HG03097 (cell line): ENCODE data around the gene MAP7.
"Not testable (repeated sequence)": the region's sequence is repeated elsewhere in the genome, so short reads cannot be mapped to it uniquely, and the experiment has no call there.

Experiments used
- ATAC-seq: cut with Tn5 transposase; IDR thresholded peaks from one replicate; pipeline ENCODE4 v1.9.1; 2021; ENCODE audit not compliant: unreplicated experiment, low FRiP score

The MAP7 gene

DNA sequence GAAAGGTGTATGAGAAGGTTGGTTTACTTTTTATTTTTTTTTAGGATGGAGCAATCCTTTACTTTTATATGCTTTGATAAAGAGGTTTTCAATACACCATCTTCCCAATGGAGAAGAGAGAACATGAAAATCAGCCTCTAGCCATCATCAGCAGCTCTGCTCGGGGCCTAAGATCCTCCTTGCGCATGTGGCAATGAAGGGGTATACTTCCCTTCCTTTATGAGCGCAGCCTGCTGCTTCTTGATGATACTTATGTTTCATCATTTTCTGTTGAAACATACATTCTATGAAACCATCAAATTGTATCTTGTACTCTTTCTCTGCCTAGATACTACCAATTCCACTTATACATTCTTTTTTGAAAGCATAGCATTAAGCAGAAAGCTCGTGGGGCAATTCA, 74.5 kb downstream of the MAP7 start:
- no peak for ATAC-seq

DNA sequence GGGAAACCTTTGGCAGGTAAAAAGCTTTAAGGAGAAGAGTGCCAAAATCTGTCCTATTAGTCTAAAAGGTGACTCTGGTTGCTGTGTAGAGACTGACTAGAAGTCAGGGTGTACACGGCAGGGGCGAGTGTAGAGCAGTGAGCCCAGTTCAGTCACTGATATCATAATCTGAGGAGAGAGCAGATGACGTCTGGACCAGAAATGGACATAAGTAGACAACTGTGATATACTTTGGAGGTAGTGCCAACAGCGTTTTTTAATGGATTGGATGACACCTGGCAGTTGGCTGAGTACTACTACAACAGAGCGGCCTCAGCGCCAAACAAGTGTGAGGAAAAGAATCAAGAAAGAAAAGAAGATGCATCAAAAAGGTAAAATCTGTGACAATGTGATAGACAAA, 76.0 kb downstream of the MAP7 start:
- no peak for ATAC-seq

DNA sequence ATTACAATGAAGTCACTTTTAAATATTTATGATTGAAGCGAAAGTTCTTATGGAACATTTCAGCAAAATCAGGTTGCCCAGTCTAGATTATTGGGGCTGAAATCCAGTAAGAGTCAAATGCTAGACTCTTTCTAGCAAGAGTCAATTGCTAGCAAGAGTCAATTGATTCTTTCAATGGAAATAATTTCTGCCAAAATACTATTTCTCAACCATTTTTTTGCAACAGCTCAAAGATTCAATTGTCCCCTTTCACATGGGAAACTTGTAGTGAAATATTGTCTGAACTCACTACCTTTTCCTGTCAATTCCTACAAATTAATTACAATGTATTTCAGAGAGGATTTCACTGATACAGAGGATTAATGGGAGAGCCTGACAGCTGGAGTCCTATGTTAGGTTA, 78.3 kb downstream of the MAP7 start:
- ATAC-seq: no peak

DNA sequence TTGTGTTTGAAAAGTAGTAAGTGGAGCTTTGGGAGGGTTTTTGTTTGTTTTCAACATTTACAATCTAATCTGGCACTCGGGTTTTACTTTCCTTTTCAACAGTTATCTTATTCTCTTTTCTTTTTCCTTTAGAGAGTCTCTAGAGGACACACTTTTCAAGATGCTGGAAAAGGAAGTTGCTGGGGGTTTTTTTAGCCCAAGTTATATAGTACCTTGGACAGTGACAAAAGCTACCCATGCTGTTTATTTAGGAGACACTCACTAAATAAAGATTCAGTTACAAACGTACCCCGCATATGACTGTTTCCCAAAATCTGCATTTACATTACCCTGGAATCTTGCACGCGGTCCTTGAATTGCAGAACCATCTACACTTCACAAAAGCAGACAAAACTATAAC, 78.8 kb downstream of the MAP7 start:
- no peak for ATAC-seq

DNA sequence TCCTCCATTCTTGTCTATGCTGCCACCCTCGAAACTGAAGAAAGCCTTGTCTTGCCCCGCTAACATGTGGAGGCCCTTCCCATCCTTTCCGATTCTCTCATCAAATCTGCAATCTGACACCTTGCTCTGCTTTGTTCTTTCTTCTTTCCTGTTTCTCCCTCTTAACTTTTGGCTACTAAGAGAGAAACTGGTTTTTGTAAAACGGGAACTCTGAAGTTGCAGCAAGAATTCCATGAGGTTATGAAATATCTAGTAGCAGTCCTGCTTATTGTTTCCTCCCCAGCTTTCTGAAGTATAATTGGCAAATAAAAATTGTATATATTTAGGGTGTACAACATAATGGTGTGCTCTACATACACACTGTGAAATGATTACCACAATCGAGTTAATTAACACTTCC, 80.2 kb downstream of the MAP7 start:
- no peak for ATAC-seq

DNA sequence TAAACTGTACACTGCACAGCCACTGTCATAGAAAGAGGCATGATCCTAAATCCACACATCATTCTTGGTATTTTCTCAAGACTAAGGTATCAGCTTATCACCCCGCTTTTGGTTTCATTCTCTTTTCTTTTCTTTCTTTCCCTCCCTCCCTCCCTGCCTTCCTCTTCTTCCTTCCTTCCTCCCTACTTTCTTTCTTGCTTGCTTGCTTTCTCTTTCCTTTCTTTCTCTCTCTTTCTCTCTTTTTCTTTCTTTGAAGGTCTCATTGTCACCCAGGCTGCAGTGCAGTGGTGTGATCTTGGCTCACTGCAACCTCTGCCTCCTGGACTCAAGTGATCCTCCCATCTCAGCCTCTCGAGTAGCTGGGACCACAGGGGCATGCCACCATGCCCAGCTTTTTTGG, 81.1 kb downstream of the MAP7 start:
- no peak for ATAC-seq

DNA sequence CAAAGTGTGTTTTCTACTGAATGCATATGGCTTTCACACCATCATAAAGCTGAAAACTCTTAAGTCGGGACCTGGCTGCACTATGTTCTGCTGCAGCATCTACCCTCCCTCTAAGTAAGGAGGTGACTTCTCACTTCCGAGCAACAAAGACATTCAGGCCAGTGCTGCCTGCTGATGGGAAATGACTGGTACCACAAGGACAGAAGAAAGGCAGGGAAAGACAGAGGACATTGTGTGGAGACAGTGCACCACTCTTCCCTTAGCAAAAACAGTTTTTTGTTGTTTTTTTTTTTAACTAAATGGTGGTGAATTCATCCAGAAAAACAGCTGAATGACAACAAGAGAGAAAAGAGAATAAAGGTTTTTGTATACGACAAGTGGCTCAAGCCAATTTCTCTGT, 81.5 kb downstream of the MAP7 start:
- ATAC-seq: no peak

DNA sequence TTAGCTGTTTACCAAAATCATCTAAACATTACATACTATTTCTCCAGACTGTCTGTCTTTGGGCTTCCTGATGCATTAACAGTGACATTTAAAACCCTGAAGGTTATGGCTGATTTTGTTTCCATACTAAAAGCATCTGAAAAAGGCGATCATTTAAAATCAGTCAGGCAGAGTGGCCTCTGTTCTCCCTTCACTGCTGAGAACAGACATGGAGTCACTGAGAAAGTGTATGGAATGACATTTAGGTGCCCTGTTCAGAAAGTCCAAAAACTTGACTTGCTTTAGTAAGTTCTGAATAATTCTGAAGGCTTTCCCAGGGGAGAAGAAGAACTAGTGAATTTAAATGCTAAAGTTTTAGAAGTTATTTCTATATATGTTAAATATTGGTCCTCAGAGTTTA, 83.0 kb downstream of the MAP7 start:
- ATAC-seq: no peak

DNA sequence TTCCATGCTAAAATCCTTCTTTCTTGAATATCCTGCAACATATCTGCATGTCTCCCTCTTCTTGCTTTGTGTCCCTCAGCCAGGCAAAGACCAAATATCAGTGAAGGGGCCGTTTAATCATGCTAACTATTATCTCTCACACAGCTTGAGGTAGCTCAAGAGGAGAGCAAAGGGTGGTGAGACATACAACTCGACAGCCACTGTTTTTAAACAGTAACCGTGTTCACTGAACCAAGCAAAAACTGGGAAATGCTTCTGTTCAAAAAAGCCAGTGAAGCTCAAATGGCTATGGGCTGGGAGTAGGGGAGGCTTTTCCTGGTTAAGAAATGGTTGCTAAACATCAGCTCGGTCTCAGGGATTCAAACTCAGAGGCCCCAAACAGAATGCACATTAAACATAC, 83.4 kb downstream of the MAP7 start:
- no peak for ATAC-seq

DNA sequence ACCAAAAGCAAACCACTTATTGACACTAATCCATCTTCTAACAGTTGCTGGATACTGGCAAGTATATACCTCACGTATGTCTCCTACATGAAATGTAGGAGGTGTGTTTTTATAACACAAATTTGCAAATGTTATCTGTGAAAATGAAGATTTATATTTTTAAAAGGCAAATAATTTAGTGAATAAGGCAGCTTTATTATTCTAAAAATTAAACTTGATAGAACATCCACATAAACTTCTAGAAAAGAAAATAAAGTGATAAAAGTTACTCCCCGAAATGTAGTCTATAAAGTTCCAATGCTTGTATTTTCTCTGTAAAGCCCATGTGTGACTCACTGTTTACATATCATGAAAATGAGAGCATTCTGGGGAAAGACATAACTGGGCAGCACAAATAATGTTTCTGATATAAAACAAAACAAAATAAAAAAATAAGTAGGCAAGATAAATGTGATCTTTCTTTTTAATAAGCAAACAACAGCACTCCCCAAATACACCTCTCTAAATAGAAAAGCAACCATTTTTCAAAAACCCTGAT, 84.4 kb downstream of the MAP7 start:
- ATAC-seq: no peak

DNA sequence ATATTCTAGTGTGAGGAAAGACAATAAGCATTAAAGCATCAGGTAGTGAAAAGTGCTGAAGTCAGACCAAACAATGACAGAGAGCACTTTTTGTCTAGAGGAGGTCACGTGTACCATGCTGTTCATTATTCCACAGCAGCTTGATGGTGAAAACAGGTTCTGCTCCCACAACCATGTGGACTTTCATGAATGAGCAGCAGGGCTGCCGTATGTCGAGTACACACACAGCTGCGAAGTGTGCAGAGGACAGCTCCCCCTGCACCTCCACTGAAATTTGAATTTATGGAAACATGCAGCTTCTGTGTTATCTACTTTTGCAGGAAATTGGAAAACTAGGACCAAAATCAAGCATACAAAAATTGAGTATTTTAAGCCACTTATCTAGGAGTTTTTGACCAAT, 85.3 kb downstream of the MAP7 start:
- ATAC-seq: no peak

DNA sequence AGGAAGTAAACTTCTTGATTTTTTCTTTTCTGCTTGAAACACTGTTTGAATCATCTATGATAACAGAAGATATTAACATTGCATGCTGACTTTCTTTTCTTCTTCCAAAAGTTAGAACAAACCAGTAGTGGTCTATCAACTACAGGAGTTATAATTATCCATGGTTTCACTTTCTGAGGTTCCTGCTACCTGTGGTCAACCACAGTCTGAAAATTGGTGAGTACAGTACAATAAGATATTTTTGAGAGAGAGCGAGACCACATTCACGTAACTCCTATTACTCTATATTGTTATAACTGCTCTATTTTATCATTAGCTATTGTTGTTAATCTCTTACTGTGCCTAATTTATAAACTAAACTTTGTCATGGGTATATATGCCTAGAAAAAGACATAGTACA, 86.1 kb downstream of the MAP7 start:
- no peak for ATAC-seq

DNA sequence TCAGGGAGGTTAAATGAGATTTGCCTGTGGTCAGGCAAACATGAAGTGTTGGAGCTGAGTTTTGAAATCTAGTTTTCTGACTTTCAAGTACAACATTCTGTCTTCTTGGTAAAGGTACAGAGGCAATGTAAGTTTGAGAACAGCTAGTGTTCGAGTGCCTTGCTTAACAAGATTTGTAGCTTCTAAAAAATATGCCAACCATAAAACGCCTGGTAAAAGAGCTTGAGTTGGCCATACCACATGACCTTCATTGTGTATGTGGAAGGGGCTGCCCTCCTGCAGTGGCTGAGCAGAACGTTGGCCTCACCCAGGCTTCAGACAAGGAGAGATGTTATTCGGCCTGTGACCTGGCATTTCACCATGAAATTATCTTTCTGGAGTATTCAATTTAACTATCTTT, 86.5 kb downstream of the MAP7 start:
- no peak for ATAC-seq

DNA sequence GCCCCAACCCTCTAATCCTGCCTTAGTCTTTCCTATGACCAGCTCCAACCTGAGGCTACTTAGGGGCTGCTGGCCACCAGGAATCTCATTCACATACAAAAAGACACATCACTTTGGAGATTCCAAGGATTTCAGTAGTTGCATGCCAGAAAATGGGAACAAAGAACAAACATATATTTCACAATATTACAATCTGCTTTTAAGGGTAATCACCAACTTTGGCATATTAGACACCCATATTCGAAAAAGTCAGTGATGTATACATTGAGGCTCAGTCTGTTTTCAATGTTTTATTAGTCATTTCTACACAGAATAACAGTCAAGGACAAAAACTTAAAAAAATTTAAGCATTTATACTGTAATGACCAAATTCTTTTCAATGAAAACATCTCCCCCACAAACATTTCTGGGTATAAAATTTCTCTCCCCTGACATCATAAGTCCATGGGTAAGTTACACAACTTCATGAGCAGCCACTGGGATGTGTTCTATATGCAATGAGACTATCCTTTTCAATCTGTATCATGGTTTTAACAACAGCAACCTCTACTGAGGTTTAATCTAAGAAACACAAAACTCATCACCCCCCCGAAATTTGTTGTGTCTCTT, 103.5 kb downstream of the MAP7 start:
- no peak for ATAC-seq

DNA sequence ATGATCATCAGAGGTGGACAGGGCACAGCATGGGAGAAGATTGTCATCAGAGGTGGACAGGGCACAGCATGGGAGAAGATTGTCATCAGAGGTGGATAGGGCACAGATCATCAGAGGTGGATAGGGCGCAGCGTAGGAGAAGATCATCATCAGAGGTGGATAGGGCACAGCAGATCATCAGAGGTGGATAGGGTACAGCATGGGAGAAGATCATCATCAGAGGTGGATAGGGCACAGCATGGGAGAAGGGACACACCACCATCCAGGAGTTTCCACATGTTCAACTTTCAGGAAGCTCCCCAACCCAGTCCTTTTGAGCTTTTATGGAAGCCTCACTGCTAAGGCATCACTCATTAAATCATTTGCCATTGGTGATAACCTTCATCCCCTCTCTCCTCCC, 104.1 kb downstream of the MAP7 start:
- no peak for ATAC-seq

DNA sequence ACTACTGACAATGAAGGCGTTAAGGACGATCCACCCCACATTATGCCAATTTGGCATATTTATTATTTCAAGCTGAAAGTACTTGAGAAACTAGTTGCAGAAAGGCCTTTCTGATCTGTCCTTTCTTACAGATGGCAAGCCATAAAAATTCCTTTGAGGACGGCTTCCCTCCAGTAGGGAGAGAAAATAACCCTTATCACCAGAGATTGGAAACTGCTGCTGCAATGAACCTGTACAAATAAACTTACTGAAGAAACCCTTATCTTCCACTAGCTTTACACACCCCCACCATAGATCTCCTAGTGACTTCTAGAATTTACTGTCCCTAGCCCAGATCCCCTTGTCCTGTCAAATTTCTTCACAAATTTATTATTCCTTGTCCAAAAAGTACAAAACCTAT, 105.2 kb downstream of the MAP7 start:
- ATAC-seq: no peak

DNA sequence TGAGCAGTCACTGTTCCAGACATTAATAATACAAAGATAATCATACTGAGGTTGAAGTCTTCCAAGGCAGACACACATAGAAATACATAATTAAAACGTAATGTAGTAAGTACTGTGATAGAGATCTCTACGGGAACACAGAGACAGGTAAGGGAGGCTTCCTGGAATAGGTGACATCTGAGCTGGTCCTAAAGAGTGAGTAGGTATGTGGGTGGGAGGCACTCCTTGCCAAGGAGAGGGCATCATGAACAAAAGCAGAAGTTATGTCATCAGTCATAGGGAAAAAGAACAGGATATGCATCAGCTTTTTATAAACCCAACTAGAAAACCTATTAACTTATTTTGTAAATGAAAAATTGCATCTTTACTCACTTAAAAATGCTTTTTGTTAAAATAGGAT, 110.0 kb downstream of the MAP7 start:
- ATAC-seq: no peak

DNA sequence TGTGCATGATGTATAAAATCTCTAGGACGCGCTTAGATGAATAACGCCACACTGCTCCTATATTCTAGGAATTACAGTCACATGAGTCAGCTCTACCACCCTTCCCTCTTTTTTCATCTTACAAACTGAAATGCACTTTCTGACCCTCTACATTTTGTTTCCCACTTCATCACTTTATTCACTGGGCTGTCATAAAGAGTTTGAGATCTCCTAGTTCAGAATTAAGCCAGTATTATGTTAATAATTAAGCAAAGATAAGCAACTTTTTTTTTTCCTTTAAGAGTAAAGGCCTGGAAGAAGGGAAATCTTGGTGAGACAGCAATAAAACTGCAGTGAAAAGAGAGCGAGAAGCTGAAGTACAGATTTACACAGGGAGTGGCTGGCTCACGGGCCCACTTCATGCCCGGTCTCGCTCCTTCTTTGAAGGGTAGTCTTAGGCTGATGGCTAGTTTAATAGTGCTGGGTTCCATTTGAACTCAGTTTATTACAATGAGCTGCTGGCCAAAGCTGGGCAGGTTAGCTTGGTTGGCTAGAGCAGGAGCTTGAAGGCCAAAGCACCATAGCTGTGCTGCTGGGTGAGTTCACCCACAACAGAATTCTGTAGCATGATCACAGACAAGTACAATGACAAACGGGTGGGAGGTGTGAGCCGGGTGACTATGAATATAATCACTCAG, 110.6 kb downstream of the MAP7 start:
- no peak for ATAC-seq

DNA sequence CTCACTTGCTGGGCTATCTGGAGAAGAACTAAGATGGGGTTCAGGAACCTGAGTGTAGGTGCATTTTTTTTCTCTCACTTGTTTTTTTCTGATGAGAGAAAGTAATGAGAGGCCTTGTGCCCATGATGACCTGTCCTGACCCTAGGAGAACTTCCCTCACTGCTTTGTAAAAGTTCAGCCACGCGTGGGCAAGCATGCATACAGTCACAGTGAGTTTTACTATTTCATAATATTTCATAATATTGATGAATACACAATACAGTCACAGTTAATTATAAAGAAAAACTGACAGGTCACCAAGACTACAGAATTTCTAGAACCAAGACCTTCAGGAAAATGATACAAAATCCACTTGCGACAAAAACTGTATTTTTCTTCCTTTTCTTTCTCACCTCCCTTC, 111.8 kb downstream of the MAP7 start:
- no peak for ATAC-seq

DNA sequence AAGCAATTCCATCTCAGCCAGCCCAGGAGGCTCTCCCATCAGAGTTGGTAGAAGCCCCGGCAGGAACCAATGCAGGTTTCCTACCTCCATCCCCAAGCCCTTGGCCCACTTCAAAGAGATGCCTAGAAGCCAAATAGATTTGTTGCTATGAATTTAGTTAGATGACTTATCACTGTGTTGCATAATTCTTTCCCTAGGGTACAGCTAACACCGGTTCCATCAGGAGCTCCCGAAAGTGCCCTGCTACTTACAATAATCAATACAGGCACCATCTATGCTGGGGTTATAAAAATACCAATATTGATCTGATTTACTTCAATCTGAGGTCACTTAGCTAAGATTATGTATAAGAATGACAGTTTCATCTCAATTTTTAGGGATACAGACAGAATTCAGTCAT, 113.0 kb downstream of the MAP7 start:
- no peak for ATAC-seq

DNA sequence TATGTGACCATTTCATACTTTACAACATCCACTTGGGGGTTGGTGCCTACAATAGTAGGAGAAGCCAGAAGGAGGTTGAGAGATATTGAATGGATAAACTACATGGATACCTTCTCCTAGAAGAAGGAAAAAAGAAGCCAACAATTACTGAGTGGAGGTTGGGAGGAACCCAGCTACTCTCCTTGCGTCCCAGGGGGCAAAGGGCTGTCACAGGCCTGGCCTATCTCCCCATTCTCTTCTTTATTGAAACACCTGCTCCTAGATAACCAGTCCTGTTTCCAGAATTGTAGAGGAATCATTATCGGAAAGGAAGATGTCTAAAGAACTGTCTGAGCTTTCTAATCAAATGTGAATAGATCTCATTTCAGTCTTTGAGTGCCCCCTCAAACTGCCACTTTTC, 115.1 kb downstream of the MAP7 start:
- no peak for ATAC-seq

DNA sequence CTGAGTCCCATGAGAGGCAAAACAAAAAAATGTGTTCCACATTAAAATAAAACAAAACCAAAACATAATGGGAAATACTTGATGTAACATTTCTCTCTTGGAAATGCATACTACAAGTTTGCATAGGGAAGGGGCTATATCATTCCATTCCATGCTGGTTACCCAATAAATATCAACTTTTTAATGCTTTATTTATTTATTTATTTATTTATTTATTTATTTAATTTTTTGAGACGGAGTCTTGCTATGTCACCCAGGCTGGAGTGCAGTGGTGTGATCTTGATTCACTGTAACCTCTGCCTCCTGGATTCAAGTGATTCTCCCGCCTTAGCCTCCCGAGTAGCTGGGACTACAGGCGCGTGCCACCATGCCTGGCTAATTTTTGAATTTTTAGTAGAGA, 118.9 kb downstream of the MAP7 start:
- not testable (repeated sequence) for ATAC-seq
